SKM-1 (cell line): Measurements from ENCODE around the gene NR1H2.
A peak's percentile ranks its signal among the peaks of the same experiment; 100 is the strongest.
"Not testable (repeated sequence)": the region's sequence is repeated elsewhere in the genome, so short reads cannot be mapped to it uniquely, and the experiment has no call there.

Experiments
- DNase-seq: peaks from one replicate; lab custom pipeline; 2025; ENCODE audit not compliant: unreplicated experiment; lab: John Stamatoyannopoulos, UW

Gene NR1H2

DNA sequence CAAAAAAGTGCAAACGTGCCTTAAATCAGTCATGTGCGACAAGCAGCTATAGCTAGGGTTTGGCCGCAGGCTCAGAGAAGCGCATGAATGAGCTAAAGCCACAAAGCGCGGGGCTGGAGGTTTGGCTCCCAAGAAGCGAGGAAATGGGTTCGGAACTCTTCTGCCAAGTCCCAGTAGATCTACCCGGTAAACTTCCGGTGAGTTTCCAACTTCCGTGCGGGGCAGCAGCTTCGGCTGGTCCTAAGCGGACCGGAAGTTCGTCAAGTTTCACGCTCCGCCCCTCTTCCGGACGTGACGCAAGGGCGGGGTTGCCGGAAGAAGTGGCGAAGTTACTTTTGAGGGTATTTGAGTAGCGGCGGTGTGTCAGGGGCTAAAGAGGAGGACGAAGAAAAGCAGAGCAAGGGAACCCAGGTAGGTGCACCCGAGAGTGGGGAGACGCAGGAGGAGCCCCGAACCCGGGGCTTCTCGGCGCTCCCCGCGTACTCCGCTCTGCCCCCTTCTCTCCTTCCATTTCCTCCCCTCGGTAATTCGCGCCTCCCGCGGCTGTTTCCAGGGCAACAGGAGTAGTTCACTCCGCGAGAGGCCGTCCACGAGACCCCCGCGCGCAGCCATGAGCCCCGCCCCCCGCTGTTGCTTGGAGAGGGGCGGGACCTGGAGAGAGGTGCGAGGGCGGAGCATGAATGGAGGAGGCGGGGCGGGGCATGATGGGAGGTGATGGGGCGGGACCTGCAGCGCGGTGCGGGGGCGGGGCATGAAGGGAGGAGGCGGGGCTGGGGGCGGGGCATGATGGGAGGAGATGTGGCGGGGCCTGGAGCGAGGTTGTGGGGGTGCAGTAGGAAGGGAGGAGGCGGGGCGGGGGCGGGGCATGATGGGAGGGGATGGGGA, at the start of gene NR1H2:
NR1H2 (plus strand) TSS at position 292 of the 885 bp plus-strand sequence. CDS start 1,149 bp downstream, outside the sequence.
- DNase-seq, result peak; percentile 71

DNA sequence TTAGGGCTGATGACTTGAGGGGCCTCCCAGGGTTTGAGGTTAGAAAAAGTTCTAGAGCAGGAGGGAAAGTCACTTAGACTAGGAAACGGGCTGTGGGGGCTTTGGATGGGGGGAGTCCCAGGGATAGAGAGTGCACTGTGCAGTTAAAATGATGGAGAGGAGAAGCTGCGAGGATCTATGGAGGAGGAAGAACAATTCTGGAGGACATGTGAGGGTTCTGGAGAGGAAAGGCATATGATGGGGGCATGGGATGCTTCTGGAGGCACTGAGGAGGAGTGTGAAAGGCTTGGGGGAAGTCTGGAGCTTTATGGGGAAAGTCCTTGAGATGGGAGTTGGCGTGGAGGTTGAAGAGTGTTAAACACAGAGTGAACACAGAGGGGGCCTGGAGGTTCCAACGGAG, 49.2 kb upstream of the NR1H2 start:
- DNase-seq, result no peak

DNA sequence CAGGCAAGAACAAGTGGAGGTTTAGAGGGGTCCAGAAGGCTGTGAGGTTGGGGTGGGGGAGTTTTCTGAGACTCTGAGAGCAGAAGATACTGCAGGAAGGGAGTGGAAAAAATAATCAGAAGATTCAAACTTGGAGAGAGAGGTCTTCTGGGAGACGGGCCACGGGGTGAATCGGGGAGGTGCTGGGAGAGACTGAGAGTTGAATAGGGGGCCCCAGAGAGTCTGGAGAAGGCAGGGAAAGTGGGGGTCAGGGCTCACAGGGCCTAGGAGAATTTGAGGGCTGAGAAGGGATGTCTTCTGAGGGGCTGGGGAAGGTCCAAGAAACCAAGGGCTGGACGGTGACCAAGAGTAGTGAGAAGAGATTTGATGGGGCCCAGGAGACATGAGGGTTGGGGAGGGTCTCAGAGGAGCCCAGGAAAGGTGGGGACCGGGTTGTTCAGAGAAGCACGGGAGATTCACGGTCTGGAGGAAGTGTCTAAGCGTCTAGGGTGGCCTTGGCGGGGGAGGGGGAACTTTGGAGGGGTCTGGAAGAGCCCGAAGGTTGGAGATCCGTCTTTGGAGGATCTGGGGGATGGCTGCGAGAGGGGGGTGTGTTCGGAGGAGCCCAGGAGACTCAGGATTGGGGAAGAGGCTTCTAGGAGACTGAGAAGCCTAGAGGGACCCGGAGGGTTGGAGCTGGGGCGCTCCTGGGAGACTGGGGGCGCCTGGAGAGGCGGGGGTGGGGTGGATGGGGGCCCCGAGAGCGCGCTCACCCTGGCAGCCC, 48.6 kb upstream of the NR1H2 start:
- no peak for DNase-seq

DNA sequence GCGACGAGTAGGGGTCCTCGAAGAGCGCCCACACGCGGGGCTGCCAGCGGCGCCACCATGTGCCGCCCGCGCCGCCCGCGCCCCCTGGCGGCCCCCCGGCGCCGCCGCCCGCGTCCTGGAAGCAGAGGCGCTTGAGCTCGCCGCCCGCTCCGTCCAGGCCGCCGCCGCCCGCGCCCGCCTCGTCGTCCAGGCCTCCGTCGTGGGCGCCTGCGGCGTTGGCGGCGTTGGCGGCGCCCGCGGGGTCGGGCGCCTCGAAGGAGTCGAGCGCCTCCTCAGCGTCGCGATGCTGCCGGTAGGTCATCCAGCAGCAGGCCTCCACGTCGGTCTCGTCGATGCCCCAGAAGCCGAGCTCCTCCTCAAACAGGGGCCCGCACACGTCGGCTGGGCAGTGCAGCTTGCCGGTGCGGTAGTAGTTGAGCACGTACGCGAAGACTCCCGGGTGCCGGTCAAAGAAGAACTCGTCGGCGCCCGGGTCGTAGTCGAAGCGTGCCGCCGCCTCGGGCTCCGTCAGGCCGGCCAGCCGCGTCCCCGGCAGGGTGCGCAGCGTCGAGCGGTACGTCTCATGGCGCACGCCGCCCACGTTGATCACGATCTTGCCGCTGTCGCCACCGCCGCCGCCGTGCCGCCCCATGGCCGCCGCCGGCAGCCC, 47.9 kb upstream of the NR1H2 start:
- DNase-seq, result no peak

DNA sequence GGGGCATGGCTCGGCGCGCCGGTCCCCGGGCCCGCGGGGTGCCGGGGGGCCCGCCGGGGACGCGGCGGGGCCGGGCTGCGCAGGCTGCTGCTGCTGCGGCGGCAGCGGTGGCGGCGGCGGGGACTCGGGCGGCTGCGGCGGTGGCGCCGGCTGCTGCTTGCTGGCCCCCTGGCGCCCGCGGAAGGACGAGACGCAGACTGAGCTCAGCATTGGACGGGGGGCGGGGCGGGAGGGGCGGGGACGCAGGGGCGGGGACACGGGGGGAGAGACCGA, 47.4 kb upstream of the NR1H2 start:
- DNase-seq, result no peak

DNA sequence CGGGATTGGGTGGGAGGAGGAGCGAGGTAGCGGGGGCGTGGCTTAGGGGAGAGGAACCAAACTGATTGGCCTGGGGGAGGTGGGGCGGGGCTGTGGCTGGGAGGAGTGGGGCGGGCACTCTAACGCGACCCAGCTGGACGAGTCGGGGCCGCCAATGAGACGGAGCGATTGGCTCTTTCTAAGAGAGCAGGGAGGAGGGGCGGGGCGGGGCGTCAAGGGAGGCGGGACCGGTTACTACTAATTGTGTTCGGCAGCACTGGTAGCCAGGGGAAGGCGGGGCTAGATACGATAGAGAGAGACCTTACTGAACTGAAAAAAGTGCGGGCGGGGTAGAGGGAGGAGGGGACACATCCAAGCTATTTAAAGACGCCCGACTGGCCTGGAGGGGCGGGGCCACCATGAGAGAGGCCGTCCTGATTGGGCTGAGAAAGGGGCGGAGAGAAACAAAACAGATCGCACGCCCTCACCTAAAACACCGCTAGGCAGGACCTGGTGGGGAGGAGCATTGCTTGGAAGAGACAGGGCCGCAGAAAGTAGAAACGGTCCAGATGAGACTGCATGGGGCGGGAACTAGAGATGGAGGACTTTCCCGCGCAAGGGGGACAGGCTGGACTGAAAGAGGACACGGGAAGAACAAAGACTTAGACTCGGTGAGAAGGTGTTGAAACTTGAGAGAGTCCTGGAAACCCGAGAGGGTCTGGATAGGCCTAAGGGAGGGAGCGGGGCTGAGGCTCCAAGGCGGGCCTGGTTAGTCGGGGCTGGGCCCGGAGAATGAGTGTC, 46.9 kb upstream of the NR1H2 start, which contains the start of gene KCNC3:
KCNC3 (minus strand) TSS at position 232 of the 780 bp plus-strand sequence. CDS start 295 bp downstream, outside the sequence.
- peak; percentile 91 for DNase-seq

DNA sequence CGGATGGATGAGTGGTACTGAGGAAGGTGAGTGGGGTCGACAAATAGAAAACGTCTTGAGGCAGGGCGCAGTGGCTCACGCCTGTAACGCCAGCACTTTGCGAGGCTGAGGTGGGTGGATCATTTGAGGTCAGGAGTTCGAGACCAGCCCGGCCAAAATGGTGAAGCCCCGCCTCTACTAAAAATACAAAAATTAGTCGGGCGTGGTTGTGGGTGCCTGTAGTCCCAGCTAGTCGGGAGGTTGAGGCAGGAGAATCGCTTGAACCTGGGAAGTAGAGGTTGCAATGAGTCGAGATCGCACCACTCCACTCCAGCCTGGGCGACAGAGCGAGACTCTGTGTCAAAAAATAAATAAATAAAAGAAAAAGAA, 46.3 kb upstream of the NR1H2 start:
- not testable (repeated sequence) for DNase-seq

DNA sequence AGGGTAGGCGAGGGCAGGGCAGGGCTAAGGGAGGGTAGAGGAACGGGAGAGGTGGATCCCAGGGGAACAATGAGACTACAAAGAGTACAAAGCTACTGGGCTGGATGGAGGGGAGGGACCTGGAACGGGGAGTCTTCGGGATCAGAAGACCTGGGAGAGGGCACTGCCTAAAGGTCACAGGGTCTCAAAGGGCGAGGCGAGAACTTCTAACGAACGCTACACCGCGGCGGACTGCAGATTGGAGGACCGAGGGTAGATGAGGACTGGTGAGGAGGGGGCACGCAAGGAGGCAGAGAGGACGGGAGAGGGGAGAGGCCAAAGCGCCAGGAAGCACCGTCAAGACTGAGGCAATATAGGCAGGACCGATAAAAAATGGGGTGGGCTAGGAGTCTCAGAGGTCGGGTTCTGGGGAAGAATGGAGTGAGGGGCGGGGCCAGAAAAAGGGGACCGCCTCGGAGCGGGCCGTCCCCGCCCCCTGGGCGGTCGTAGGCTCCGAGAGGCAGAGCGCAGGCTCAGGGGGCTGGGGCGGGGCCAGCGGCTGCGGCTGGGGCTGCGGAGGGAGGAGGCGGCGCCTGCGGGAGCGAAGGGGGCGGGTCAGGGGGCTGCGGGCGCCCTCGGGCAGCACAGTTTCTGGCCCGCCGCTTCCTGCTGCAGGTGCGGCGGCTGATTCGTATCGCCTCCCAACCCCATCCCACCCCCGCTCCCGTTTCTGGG, 45.7 kb upstream of the NR1H2 start:
- DNase-seq, result no peak

DNA sequence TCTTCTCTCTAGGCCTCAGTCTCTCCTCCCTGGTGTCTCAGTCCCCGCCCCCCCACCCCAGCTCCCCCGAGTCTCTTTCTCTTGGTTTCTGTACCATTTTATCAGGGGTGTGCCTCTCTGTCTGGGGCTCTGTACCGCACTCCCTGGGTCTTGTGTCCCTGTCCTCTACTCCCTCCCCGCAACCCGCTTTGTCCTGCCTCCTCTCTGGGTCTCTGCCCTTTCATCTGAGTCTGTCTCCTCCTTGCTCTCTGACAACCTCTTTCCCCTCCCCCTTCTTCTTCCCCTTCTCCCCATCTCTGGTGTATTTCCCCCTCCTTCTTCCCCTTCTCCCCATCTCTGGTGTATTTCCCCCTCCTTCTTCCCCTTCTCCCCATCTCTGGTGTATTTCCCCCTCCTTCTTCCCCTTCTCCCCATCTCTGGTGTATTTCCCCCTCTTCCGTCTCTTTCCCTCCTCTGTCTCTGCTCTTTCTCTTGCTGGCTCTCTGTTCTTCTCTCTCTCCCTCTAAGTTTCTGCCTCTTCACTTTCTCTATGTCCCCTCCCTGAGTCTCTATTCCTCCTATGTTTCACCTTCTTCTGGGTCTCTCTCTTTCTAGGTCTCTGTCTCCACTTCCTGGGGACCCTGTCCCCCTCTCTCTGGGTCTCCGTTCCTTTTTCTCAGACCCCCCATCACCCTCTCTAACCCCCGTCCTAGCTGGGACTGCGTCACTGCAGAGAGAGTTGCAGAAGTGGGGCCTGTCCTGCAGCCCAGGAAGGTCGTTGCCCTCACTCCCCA, 44.9 kb upstream of the NR1H2 start:
- no peak for DNase-seq

DNA sequence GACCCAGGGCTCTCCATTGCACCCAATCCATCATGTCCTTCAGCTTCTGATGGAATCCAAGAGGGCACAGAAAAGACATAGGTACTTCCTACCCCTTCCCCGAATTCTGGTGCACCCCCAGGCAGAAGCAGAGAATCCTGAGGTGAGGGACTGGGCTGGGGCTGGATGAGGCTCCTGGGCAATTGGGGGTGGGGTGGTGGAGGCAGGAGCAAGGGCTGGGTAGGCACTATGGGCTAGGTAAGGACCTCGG, 44.3 kb upstream of the NR1H2 start:
- DNase-seq, result no peak

DNA sequence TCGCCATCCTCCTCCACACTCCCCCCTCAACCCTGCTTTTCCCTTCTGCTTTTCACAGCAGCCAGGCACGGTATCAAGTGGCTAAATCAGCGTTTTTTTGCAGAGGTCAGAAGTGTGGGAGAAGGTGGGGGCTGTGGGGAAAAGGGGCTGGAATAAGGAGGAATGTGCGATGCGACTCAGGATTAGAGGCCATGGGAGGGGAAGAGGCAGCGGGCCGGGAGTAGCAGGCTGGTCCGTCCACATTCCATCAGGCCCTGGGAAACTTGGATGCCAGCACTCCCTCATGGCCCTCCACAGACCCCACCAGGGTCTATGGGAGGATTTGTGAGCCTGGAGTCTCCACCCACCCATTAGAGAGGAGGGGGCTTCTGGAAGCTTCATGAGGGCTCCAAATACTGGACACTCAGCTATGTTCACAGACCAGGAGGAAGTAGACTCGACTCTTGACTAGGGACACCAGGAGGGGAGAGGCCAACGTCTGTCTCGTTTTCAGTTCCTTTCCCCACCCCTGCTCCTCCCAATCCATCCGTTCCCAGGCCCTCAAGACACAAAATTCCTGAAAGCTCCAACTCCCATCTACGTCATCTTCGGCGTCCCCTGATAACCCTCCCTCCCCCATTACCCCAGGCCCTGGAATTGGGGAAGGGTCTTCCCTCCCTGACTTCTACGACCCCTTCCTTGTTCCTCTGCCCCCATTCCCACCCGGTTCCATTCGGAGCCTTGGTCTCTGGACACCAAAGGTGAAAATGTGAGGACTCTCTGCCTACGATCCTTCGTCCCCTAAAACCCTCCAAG, 43.8 kb upstream of the NR1H2 start:
- DNase-seq, result no peak

DNA sequence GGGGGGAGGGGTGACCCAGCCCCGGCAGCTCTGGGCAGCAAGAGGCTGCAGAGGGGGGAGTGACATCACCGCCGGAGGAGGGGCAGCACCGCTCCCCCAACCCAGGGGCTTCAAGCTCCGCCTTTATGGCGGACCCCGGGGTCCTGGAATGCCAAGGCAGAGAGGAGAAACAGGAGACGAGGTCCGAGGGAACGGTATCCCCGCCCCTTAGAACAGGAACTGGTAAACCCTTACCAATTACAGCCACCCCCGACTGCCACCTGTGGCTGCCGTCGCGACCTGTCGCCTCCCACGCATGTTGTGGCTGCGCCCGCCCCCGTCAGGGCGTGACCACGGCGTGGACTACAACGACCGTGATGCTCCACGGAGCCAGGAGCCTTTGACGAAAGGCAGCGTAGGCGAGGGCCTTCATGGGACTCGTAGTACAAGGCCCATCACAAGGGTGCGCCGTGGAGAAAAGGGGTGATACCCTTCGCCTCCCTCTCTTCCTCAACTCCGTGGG, 43.0 kb upstream of the NR1H2 start:
- peak; percentile 47 for DNase-seq

DNA sequence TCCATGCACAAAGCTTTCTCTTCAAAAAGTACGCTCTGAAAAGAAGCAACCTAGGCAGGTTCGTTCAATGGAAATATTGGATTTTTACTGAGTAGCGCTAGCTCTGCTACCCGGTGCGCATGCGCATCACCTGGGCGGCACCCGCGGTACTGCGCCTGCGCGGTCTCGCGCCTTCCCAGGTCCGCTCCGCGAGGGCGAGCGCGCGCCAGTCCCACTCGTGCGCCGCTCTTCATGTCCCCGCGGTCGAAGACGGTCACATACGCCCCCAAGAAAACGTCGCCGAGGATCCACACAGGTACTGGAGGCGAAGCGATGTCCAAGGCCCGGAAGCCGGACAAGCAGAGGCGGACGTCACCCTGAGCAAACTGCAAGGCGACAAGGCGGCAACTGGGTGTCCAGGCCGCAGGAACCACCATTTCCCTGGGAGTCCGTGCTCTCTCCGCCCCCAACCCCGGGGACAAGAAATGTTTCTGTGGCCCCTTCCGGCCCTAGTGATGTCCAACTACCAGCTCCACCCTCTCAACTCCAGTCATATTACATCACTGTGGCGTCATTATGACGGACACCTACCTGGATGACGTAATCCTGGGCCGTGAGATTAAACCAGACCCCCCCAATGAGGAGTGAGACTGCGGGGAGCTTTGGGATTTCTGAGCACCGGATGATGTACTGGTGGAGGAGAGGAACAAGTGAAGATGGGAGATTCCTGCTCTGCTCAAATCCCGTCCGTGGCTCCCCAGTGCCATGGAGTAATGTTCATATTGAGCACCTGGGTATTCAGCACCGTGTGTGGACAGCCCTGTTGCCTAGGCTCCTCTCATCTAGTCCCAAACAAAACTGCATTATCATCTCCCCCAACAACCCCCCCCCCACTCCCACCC, 42.3 kb upstream of the NR1H2 start:
- DNase-seq, result no peak

DNA sequence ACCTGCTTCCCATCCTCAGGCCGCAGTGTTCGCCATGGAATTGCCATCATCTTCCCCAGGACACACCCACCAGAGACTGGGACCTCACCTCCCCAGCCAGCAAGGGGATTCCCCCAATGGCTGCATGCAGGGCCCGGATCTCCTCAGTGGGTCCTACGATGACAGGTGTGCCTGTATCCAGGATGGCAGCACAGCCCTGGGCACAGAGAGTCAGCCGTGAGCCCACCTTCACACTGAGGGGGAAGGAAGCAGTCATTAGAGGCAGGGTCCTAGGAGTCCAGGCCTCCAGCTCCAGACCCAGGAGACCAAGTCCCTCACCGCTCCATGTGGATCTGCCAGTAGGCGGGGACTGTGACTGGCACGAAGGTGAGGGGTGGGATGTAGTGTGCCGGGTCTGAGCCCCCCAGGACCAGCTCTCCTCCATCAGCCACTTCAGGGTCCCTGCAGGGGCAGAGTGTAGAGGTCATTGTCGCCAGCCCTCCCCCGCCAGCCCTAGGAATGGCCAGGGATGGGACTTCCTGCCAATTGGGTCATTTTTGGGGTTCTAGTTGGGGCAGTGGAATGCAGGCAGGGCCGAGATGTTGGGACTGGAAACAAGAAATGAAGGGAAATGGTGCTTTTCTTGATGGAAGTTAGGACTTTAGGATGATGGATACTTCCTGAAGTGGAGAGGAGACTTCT, 41.4 kb upstream of the NR1H2 start:
- no peak for DNase-seq

DNA sequence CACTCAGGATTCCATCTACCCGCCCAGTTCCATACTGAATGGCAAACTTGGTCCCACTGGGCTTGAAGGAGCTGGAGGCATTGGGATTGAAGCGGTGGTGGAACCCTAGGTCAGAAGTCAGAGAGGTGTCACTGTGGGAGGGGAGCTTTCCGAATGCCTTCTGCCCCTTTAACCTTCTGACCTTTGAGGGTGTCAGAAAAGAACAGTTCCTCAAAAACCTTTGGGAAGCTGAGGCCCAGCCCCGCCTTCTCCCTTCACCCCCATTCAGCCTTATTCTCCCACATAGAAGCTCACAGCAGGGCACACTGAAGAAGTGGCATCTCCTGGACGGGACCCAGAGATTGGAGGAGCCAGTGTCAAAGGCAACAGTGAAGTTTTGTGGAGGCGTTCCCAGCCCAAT, 39.2 kb upstream of the NR1H2 start:
- DNase-seq, result not testable (repeated sequence)

DNA sequence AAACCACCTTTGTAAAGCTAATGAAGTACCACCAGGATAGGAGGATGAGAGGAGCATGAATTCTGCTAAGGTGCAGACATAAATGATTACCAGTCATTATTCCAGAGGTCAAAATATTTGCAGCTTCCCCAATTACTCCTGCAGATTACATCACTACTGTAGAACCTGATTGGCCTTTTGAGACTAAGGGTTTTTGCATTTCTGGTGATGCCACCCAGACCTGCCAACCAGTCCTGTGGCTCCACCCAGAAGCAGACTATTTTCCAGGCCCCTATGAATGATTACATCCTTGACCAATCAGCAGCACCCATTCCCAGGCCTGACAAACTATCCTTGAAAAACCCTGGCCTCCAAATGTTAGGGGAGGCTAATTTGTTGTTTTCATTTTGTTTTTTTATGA, 35.9 kb upstream of the NR1H2 start:
- no peak for DNase-seq

DNA sequence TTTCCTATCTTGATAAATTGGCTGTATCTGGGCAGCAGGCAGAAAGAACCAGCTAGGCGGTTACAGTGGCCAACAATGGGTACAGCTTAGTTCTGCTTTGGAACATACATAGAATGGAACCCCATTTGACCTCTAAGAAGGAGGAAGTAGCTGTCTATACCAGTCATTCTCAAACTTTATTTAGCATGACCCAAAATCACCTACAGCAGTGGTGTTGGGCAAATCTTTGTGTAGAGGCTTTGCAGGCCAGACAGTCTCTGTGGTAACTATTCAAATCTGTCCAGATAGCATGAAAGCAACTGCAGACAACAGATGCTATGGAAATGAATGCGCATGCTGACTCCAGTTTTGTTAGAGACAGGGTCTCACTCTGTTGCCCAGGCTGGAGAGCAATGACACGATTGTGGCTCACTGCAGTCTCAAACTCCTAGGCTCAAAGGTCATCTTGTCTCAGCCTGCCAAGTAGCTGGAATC, 35.1 kb upstream of the NR1H2 start:
- DNase-seq, result peak; percentile 50
